ENCODE results near the gene MUC13.

The MUC13 gene

GRCh38 chr3:124916837-124917409 lies 17.6 kb downstream of the MUC13 start:
- POLR2A ChIA-PET, result no interaction called here
- no peak for DNase-seq (ENCODE audit: extremely low spot score)
- CTCF ChIA-PET, result interaction anchor here (1.1 to 2.6 kb wide), 4 partner anchors 11 to 16 kb away, joined by 3 to 15 read pairs (median 12); no protein-coding TSS in a partner anchor
- TF ChIP-seq CTCF (IDR thresholded peaks at IDR 0.05; ENCODE audit: control extremely low read depth, extremely low read depth, low read depth, missing control alignments), result no peak

GRCh38 chr3:124915254-124915653 lies 19.3 kb downstream of the MUC13 start:
- CTCF ChIA-PET, result interaction anchor here (1.3 to 2.5 kb wide), 4 partner anchors 10 to 154 kb away, joined by 4 to 12 read pairs (median 5); no protein-coding TSS in a partner anchor
- POLR2A ChIA-PET, result no interaction called here
- no peak for DNase-seq (ENCODE audit: extremely low spot score)
- no peak for TF ChIP-seq CTCF (IDR thresholded peaks at IDR 0.05; ENCODE audit: control extremely low read depth, extremely low read depth, low read depth, missing control alignments)

GRCh38 chr3:124907957-124908356 lies 26.6 kb downstream of the MUC13 start:
- no peak for TF ChIP-seq CTCF (IDR thresholded peaks at IDR 0.05; ENCODE audit: control extremely low read depth, extremely low read depth, low read depth, missing control alignments)
- ChIA-PET POLR2A (interaction anchor here (0.9 kb wide), 1 partner anchor 467 kb away, joined by 3 read pairs; the partner anchor contains the start of gene ZNF148), CTCF (interaction anchor here (2.0 to 7.3 kb wide), 2 partner anchors 11 to 147 kb away, joined by 4 to 215 read pairs; no protein-coding TSS in a partner anchor)
- no peak for DNase-seq (ENCODE audit: extremely low spot score)

DNA sequence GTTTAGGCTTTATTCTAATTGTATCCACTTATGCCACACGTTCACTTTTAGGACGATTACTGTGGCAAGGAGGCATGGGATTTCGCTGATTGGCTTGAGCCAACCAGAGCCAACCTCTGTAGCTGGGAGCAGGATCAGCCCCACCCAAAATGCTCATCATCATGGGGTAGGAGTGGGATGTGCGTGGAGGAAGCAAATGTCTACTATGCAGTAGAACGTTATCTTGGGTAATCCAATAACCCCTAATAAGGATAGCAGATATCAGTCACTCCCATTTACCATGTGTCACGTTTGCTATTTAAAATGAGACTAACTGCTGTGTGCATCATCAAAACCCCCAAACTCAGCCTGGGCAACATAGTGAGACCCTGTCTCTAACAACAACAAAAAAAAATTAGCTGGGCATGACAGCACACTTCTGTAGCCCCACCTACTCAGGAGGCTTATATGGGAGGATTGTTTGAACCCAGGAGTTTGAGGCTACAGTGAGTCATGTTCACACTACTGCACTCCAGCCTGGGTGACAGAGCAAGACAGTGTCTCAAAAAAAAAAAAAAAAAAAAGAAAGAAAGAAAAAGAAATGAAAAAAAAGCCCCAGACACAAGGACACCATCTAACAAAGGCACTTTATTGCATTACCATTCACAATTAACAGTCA lies 29.6 kb downstream of the MUC13 start:
- TF ChIP-seq CTCF (IDR thresholded peaks at IDR 0.05; ENCODE audit: control extremely low read depth, extremely low read depth, low read depth, missing control alignments), result no peak
- ChIA-PET POLR2A (no interaction called here), CTCF (interaction anchor here (1.4 to 7.3 kb wide), 4 partner anchors 10 to 144 kb away, joined by 3 to 215 read pairs (median 4); no protein-coding TSS in a partner anchor)
- DNase-seq (ENCODE audit: extremely low spot score), result no peak

- no peak for DNase-seq (ENCODE audit: extremely low spot score)
- ChIA-PET CTCF (interaction anchor here (7.3 kb wide), 1 partner anchor 143 kb away, joined by 215 read pairs; no protein-coding TSS in a partner anchor), POLR2A (no interaction called here)
- no peak for TF ChIP-seq CTCF (IDR thresholded peaks at IDR 0.05; ENCODE audit: control extremely low read depth, extremely low read depth, low read depth, missing control alignments)
These were observed 30.4 kb downstream of the MUC13 start for GRCh38 chr3:124903896-124904834.

All from GM10248 (cell line).